ENCODE data around the gene GANAB.

The GANAB gene

GRCh38 chr11:62614275-62614674 is 32.1 kb downstream of the GANAB start (continued):
- no peak for TF ChIP-seq ESRRG (CRISPR knock-in tag; IDR thresholded peaks at IDR 0.05)

- ATAC-seq = peak; percentile 41
- no peak for TF ChIP-seq PATZ1 (CRISPR knock-in tag; IDR thresholded peaks at IDR 0.05; ENCODE audit: borderline replicate concordance)
- no peak for TF ChIP-seq ZNF565 (CRISPR knock-in tag; conservative IDR thresholded peaks at IDR 0.05; ENCODE audit: low read depth)
- TF ChIP-seq TCF4 (CRISPR knock-in tag; IDR thresholded peaks at IDR 0.05; ENCODE audit: borderline replicate concordance) = no peak
- TF ChIP-seq CSRNP3 (CRISPR knock-in tag; IDR thresholded peaks at IDR 0.05) = no peak
- no peak for TF ChIP-seq ARNTL (CRISPR knock-in tag; IDR thresholded peaks at IDR 0.05; ENCODE audit: borderline replicate concordance, low read depth)
- TF ChIP-seq POU6F1 (CRISPR knock-in tag; IDR thresholded peaks at IDR 0.05; ENCODE audit: borderline replicate concordance, low read depth) = no peak
- no peak for TF ChIP-seq PPARA (CRISPR knock-in tag; IDR thresholded peaks at IDR 0.05; ENCODE audit: borderline replicate concordance)
- TF ChIP-seq ZNF8 (CRISPR knock-in tag; IDR thresholded peaks at IDR 0.05) = no peak
- no peak for TF ChIP-seq ZFP3 (CRISPR knock-in tag; IDR thresholded peaks at IDR 0.05)
- TF ChIP-seq SNAI2 (CRISPR knock-in tag; IDR thresholded peaks at IDR 0.05) = no peak
- no peak for TF ChIP-seq CSDC2 (CRISPR knock-in tag; IDR thresholded peaks at IDR 0.05)
- TF ChIP-seq ZNF70 (CRISPR knock-in tag; IDR thresholded peaks at IDR 0.05) = no peak
- no peak for TF ChIP-seq OSR1 (CRISPR knock-in tag; IDR thresholded peaks at IDR 0.05)
- no peak for TF ChIP-seq GLIS3 (CRISPR knock-in tag; IDR thresholded peaks at IDR 0.05)
- no peak for TF ChIP-seq BACH2 (CRISPR knock-in tag; IDR thresholded peaks at IDR 0.05; ENCODE audit: borderline replicate concordance)
- no peak for TF ChIP-seq ZFP30 (CRISPR knock-in tag; IDR thresholded peaks at IDR 0.05)
Observed at GRCh38 chr11:62613291-62613778, 33.1 kb downstream of the GANAB start.

GRCh38 chr11:62612366-62613290 is 33.8 kb downstream of the GANAB start, which contains the start of the genes EML3 and ROM1:
Gene EML3 (minus strand): TSS chr11:62612775. CDS start chr11:62612457, 318 bp downstream.
Gene ROM1 (plus strand): TSS chr11:62613257. CDS start chr11:62613282, 25 bp downstream.
- TF ChIP-seq PATZ1 (CRISPR knock-in tag; IDR thresholded peaks at IDR 0.05; ENCODE audit: borderline replicate concordance) (peak; percentile 50), CSRNP3 (CRISPR knock-in tag; IDR thresholded peaks at IDR 0.05) (no peak)
- ATAC-seq = peak; percentile 78

GRCh38 chr11:62611705-62612365 is 34.6 kb downstream of the GANAB start:
- ATAC-seq = peak; percentile 39
- TF ChIP-seq GLIS3 (CRISPR knock-in tag; IDR thresholded peaks at IDR 0.05) = no peak
- TF ChIP-seq SNAI2 (CRISPR knock-in tag; IDR thresholded peaks at IDR 0.05) = no peak
- 0 out of 2 replicates have a peak, but pooled peaks have one; percentile 52 for TF ChIP-seq PATZ1 (CRISPR knock-in tag; IDR thresholded peaks at IDR 0.05; ENCODE audit: borderline replicate concordance)
